DMS153 (cell line): ENCODE data around the gene TSR3.
A peak's percentile ranks its signal among the peaks of the same experiment; 100 is the strongest.

Experiments used
- DNase-seq: peaks from one replicate; lab custom pipeline; 2025; lab: John Stamatoyannopoulos, UW

TSR3 gene

DNA sequence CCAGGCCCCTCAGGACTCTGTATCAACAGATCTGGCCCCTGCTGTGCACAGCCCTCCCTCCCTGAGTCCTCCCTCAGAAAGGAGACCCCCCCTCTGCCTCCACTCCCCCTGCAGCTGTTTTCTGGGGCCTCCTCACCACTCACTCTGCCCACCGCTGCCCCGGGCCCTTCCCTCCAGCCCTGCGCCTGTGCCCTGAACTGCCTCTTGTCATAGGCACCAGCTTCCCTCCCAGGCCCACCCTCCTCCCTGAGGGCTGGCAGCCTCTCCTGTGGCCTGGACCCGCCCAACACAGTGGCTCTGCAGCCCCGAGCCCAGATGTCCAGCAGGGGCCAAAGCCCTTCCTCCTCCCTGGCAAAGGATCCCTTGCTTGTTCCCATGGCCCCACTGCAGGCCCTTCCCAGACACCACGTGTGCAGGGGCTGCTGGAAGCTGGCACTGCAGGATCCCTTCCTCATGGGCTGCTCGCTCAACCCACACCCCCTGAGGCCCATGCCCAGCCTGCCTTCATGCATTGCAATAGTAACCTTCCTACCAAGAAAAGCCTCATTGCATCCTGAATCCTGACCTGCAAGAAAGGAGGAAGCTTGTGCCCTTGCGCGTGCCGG lies 25.8 kb upstream of the TSR3 start:
- DNase-seq: no peak

DNA sequence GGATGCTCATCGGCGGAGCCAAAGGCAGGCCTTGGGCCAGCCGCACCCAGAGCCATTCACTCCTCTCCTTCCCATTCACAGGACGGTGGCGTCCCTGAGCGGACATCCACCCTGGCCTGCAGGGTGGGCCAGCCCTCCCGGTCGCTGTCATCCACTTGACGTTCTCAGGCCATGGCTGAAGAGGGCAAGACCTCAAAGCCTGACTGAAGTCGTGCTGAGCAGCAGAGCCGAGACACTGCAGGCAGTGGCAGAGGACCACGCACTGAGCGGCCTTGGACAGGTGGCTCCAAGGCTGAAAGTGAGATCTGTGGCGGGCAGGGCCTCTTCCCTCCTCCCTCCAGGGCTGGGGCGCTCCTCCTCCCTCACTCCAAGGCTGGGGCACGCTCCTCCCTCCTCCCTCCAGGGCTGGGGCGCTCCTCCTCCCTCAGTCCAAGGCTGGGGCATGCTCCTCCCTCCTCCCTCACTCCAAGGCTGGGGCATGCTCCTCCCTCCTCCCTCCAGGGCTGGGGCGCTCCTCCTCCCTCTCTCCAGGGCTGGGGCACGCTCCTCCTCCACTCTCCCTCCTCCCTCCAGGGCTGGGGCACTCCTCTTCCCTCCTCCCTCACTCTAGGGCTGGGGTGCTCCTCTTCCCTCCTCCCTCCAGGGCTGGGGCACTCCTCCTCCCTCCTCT lies 24.2 kb upstream of the TSR3 start:
- DNase-seq: no peak

DNA sequence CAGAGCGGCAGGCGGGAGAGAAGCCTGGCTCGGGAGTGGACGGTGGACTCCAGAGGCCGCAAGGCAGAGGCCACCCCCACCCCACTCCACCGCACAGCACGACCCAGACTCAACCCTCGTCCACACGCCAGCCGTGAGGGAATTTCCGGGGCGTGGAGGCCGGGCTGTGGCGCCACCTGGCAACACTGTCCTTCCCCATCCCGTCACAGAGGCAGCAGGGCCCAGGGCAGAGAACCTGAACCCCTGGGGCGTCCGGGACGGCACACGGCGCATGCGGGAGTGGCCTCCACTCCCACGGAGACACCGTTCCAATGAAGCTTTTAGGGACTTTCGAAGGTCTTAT lies 23.6 kb upstream of the TSR3 start:
- no peak for DNase-seq

DNA sequence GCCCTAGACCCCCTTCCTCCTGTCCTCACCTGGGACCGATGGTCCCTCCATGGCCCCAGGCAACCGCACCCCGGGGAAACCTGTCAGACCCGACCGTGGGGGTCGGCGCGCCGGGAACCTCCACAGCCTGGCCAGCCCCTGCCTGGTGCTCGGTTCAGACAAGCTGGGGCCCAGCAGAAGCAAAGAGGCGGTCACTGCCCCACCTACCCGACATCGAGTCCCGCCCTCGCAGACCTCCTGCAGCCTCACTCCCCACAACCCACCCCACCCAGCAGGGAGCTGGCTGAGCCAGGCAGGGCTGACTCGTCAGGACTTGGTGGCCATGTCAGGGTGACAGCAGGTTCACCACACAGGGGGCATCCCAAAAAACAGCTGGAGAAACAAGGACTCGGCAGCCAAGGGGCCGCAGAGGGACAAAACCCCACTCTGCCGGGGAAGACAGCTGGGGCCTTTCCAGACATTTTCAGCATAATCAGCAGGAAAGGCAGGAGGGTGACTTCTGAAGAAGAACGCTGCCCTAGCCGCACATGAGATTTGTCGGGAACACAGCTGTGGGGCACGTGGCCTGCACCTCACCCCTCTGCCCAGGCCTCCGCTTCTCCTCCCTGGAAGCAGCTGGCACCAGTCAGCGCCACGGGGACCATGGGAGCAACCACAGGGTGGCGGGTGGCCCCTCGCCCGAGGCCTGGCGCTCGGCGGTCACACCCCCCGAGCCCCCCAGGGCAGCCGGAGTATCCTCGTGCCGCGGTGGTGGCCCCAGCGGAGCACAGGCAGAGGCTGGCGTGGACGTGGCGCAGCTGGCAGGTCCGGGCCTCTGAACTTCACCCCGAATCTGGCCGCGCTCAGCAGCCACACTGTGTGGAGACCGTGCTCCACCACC lies 23.0 kb upstream of the TSR3 start:
- no peak for DNase-seq

DNA sequence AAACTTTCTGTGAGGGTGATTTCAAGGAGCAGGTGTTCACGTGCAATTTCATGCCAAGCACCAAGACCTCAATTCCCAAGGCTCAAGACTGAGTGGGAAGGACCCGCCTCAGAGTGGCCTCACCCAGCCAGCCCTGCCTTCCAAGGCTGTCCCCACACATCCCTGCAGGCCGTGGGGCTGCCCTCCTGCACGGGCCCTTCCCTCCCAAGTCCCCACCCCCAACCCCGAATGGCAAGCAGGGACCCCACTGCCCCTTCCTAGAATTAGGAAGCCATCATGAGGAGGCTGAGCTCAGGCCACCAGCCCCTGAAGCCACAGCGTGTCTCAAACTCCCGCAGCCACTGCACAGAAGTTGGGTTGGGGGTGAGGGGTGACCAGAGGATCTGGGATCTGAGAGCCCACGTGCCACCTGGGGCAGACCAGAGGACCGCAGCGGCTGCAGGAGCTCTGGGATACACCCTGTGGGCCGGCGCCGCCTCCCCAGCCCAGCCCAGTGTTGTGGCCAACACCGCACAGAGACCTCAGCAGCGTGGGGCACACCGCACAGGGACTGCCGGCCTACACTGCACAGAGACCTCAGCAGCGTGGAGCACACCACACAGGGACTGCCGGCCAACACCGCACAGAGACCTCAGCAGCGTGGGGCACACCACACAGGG lies 20.7 kb upstream of the TSR3 start:
- DNase-seq: no peak

DNA sequence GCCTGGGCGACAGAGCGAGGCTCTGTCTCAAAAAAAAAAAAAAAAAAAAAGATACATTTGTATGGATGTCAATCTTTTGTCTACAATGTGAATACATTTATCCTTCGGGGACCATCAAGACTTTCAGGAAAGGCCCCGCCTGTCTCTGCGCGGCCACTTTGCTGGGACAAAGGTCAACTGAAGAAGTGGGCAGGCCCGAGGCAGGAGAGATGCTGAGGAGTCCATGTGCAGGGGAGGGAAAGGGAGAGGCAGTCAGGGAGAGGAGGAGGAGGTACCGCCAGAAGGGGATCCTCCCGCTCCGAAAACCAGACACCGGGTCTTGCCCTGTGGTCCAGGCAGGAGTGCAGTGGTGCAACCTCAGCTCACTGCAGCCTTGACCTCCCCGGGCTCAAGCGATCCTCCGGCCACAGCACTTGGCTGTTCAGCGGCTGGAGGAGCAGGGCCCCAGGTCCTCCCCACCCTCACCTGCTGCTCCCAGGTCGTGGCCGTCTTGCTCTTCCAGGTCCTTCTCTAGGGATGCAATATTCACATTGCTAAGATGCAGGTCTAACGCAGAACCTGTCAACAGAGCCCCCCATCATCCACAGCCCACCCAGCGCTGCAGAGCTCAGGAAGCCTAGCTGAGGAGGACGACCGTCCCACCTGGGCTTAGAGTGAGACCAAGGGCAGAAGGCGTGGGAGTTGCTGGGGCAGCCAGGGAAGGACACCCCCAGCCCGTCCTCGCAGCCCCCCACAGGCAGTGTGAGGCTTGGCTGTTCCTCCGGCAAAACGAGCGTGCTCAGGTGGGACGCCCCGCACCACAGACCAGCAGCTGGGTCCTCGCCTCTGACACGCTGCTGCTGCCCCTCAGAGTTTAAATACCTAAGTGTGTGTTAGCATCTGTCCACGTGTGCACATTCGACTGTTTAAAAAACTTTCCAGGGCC lies 19.6 kb upstream of the TSR3 start:
- no peak for DNase-seq

DNA sequence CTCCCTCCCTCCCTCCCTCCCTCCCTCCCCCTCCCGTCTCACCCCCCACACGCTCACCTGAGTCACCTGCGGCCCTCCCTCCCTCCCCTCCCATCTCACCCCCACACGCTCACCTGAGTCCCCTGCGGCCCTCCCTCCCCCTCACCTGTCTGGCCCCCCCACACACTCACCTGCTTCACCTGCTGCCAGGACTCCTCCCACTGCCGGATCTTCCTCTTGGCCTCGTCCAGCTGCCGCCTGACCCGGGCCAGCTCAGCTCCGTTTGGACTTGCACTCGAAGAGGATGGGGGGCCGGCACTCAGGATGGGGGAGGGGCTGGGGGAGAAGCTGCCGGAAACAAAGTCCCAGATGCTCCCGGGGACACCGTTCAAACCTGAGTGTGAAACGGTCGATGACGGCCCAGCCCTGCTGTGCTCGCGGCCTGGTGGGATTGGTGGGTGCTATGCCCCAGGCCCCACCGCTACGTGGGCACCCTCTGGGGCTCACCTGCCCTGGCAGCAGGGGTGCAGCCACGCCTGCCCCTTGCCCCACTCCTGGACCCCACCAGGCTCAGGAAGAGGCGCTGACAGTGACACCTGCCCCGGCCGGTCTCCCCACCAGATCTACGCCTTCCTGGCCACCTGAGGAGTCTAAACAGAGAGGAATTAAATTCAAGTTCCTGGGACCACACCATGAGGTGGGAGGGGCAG lies 16.0 kb upstream of the TSR3 start:
- peak; percentile 74 for DNase-seq

DNA sequence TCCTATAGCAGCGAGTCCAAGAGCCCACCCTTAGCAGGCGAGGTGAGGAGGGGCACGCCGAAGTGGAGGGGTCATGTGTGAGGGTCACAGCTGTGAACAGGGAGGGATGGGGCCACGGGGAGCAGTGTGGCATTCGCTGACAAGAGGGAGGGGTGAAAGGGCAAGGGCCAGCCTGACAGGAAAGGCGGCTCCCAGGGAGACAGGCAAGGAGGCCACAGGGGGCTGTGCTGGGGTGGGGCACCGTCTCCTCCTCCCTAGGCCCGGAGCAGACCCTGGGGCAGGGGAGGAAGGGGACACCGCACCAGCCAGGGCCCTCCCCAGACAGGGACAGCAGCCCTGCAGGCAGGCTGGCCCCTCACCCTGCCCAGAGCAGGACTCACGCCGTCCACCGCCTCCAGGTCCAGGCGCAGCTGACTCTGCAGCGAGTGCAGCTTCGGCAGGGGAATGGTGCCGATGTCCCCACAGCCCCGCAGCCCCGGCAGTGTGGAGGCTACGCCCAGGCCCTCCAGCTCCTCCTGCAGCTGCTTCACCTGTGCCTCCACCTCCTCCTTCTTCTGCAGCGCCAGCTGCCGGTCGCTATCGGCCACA lies 15.1 kb upstream of the TSR3 start:
- DNase-seq: peak; percentile 42

DNA sequence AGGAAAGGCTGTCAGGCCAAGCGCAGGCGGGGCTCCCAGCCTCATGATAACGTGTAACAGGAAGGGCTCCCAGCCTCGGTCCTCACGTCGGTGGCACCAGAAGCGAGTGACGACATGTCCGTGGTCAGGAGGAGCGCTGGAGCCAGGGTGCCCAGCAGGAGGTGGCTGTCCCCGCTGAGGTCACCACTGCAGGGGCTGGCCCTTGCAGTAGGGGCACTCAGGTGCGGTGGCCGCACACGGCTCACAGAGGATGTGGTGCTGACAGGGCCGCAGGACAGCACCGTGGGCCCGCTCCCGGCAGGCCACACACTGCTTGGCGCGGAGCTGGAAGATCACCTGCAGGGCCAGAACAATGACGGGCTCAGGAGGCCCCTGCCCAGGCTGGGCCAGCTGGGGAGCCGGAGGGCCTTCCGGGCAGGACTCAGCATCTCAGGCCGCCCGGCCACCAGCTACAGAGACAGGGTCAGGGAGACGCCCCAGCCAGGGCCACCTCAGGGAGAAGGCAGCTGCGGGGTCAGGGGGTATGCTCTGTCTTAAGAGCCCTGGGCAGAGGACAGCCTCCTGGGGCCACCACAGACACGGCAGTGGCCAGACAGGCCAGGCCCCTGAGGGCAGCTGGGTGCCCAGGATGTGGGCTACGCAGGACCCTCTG lies 14.5 kb upstream of the TSR3 start:
- no peak for DNase-seq

DNA sequence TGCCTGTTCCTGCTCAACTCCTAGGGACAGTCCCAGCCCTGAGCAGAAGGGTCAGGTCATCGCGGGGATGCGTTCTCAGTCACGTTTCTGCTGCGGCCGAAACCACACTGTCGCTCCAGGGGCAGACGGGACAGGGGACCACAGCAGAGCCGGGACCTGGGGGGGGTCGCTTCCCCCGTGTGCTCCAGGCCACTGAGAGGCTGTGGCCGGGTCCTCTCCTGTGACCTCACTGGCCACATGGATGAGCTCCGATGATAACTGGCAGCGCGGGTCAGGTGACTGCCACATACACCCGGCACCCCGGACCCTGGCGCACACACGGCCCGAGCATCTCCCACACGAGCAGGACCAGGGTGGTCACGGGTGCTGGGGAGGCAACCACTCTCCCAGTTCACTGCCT lies 12.8 kb upstream of the TSR3 start:
- no peak for DNase-seq

DNA sequence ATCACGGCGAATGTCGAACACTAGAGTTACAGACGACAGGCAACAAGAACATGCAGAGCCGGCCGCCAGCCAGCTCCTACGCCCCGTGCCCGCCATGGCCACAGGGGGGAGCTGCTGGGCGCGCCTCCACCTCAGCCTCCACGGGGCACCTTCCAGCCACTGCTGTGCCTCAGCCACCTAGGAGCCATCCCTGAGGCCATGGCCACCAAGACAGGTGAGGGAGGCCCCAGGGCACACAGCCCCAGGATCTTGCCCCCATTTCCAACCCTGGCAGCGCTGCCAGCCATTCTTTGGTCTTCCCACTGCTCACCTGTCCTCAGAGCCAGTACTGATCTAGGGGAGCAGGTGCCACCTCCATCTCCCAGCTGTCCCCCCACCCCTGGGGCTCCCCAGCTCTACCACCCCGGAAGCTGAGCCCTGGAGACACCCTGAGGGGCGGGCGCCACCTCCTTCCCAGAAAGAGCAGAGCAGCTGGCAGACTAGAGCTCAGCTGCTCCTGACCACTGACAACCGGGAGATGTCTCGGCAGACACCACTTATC lies 11.9 kb upstream of the TSR3 start:
- peak; percentile 24 for DNase-seq

DNA sequence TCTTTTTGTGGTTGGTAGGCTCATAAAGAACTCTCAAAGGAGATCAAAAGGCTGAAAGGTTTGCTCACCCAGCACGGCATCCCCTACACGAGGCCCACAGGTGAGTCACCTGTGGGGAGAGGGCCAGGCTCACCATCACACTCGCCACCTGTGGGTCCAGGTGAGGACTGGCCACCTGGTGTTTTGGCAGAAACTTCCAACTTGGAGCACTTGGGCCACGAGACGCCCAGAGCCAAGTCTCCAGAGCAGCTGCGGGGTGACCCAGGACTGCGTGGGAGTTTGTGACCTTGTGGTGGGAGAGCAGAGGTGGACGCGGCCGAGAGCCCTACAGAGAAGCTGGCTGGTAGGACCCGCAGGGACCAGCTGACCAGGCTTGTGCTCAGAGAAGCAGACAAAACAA lies 11.1 kb upstream of the TSR3 start:
- no peak for DNase-seq

DNA sequence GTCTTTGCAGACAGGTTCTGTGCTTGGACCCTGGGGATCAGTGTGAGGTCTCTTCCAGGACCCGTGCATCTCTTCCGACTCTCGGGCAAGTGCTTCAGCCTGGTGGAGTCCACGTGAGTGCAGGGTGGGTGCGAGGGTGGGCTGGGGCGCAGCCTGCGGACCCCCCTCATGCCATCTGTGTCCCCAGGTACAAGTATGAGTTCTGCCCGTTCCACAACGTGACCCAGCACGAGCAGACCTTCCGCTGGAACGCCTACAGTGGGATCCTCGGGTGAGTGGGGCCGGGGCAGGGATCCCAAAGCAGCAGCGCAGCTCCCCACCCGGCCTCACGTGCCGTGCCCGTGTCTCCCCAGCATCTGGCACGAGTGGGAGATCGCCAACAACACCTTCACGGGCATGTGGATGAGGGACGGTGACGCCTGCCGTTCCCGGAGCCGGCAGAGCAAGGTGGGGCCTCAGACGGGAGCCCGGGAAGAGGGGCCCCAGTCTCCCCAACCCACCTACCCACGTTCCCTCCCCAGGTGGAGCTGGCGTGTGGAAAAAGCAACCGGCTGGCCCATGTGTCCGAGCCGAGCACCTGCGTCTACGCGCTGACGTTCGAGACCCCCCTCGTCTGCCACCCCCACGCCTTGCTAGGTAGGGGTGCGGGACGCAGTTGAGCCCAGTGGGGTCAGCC lies 10.1 kb upstream of the TSR3 start:
- DNase-seq: no peak

DNA sequence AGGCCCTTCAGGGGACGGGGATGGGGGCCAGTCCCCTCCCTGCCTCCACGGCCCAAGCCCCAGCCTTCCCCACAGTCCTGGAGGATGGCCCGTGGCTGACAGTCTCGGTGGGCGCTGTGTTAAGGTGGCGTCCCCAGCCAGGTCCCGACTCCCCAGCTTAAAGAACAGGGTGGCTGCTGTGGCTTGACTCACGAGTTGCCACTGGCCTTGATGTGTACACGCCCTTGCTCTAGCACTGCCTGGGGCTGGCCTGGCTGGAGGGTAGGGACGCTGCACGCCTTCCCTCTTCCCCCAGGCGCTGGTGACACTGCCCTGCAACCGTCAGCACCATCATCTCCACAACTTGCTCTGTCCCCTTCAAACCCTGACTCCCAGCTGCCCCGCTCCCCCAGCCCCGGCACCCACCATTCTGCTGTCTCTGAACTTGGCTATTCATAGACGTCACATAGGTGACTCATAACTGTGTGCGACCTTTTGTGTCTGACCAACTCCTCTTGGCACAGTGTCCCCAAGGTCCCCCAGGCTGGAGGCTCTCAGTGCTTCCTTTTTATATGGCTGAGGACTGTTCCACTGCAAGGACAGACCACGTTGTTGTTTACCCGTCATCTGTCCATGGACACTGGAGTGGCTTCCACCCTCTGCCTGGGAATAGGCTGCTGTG lies 6.4 kb upstream of the TSR3 start:
- no peak for DNase-seq

DNA sequence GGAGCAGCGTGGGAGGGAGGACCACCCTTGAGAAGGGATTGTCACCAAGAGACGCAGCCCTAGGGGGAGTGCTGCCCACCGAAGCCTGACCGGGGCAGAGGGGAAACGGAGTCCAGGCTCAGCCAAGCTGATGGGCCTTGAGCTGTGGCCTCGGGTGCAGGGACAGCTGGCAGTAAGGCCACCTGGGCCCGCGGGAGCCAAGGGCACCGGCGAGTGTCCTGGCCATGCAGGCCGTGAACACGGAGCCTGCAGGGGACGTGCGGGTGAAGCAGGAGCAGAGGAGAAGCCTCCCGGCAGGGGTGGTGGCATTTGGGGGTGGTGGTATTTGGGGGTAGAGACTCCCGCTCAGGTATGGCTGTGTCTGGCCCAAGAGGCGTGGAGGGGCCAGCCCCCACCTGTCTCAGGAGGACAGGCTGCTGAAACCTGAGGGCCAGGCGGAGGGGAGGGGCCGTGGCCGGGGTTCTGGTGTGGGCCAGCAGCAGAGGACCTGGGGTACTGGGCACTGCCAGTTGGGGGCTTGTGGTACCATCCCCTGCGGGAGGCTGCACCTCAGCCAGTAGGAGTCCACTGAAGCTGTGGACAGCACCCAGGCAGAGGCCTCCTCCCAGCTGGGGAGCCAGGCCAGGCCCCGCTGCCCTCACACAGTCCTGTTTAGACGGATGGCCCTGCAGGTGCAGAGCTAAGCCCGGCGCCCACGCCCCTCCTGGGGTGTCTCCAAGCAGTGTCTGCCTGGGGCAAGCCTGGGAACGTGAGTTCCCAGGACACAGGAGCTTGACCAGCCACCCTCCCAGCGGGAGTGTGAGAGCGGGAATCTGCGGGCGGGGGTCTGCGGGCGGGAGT lies 4.6 kb upstream of the TSR3 start:
- no peak for DNase-seq

DNA sequence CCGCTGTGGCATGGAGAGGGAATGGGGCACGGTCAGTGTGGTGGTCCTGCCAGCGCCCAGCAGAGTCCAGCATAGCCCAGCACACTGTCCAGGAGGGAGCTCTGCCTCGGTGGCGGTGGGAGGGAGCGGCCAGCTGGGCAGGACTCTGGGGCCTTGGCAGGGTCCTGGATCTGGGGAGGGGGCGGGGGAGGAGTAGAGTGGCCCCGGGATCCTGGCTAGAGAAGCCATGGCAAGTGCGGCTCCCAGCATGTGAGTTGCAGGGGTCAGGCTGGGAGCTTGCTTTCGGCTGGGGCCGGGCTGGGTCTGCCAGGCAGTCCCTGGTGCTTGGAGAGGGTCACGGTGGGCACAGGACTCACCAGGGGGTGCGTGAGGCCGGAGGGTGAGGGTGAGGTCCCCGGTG lies 3.9 kb upstream of the TSR3 start:
- DNase-seq: no peak

DNA sequence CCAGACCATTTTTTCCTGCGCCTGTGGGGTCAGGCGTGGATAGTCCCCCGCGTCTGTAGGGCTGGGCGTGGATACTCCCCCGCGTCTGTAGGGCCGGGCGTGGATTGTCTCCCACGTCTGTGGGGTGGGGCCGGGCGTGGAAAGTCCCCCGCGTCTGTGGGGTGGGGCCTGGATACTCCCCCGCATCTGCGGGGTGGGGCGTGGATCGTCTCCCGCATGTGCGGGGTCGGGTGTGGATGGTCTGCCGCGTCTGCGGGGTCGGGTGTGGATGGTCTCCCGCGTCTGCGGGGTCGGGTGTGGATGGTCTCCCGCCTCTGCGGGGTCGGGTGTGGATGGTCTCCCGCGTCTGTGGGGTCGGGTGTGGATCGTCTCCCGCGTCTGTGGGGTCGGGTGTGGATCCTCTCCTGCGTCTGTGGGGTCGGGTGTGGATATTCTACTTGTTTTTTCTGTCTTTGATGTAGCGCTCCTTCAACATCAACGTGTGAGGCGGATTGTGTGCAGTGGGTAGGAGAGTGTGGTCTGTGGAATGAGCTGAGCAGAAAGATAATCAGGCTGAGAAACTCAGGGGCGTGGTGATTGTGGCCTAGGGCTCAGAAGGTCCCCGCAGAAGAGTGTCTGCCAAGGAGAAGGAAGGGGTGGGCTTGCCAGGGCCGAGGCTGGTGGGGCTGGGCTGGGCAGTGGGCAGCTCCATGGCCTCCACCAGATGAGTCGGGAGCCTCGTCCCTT lies 3.3 kb upstream of the TSR3 start:
- DNase-seq: no peak
